ENCODE results near the gene MYOM1.

- TF ChIP-seq ZNF274 (IDR thresholded peaks at IDR 0.05; ENCODE audit: low read depth, low read length) = no peak
- no peak for TF ChIP-seq YY1 (IDR thresholded peaks at IDR 0.05; ENCODE audit: insufficient read depth, insufficient read length)
- TF ChIP-seq SUZ12 (IDR thresholded peaks at IDR 0.05; ENCODE audit: extremely low read depth, insufficient read depth, insufficient read length) = no peak
Observed at GRCh38 chr18:3209859-3210569, 9.8 kb downstream of the MYOM1 start.
